H1 (cell line): Measurements from ENCODE around the gene SERPINH1. TPM values are rescaled to one million over a fixed set of nuclear protein-coding genes. Genes with fewer than 3 reads are reported as not detected.
A peak's percentile ranks its signal among the peaks of the same experiment; 100 is the strongest.

Experiments
- BRCA1 ChIP-seq: IDR thresholded peaks from 2 replicates; pipeline ENCODE4 v1.6.1; 2012; ENCODE audit warnings: low read depth, low read length, improper control_type of control experiment
- CTBP2 ChIP-seq: IDR thresholded peaks from 2 replicates; pipeline ENCODE4 v1.7.0; 2011; ENCODE audit warnings: borderline replicate concordance, mild to moderate bottlenecking, moderate library complexity, mixed read lengths, low read length; ENCODE audit not compliant: insufficient read depth, insufficient read length
- CTCF ChIP-seq, 3 experiments: IDR thresholded peaks; 1 replicate in 2 of 3; 2 replicates in 1 of 3; pipeline versions ENCODE4 v1.5.1 to v1.6.1; 2011; ENCODE audit warnings: low read length in 3 of 3, mild to moderate bottlenecking in 3 of 3, inconsistent platforms in 2 of 3, low read depth in 1 of 3, moderate library complexity in 1 of 3; ENCODE audit not compliant: insufficient read depth in 1 of 3; ENCODE audit errors: control extremely low read depth in 1 of 3
- FOSL1 ChIP-seq: IDR thresholded peaks from 2 replicates; pipeline ENCODE4 v1.6.1; 2011; ENCODE audit warnings: mild to moderate bottlenecking, low read depth, low read length, moderate library complexity; ENCODE audit not compliant: insufficient read depth
- PHF8 ChIP-seq: fragments of 200-600 bp; sonication (generic); conservative IDR thresholded peaks from 2 replicates; pipeline ENCODE4 v1.7.1; 2012; ENCODE audit warnings: low read depth, mild to moderate bottlenecking, inconsistent platforms, low read length, moderate library complexity
- POLR2A ChIP-seq, 2 experiments: IDR thresholded peaks; 1 replicate in 1 of 2; 2 replicates in 1 of 2; pipeline ENCODE4 v1.6.1; 2011; ENCODE audit warnings: low read depth in 2 of 2, low read length in 2 of 2, mild to moderate bottlenecking in 2 of 2; ENCODE audit errors: control extremely low read depth in 1 of 2
- RAD21 ChIP-seq, 2 experiments: IDR thresholded peaks in 1 of 2; conservative IDR thresholded peaks in 1 of 2; 2 replicates each; pipeline ENCODE4 v1.6.1; 2011; ENCODE audit warnings: low read depth in 2 of 2, low read length in 2 of 2, improper control_type of control experiment in 1 of 2, inconsistent platforms in 1 of 2, mild to moderate bottlenecking in 1 of 2, moderate library complexity in 1 of 2
- RFX5 ChIP-seq: IDR thresholded peaks from 2 replicates; pipeline ENCODE4 v1.6.1; 2011; ENCODE audit warnings: low read depth, low read length, improper control_type of control experiment, borderline replicate concordance
- SIRT6 ChIP-seq: IDR thresholded peaks from one replicate; pipeline ENCODE4 v1.7.1; 2012; ENCODE audit warnings: low read length, inconsistent platforms
- SP1 ChIP-seq: IDR thresholded peaks from 2 replicates; pipeline ENCODE4 v1.6.1; 2011; ENCODE audit warnings: low read depth, low read length
- SP4 ChIP-seq: IDR thresholded peaks from 2 replicates; pipeline ENCODE4 v1.6.1; 2012; ENCODE audit warnings: low read length, inconsistent platforms
- TBP ChIP-seq: IDR thresholded peaks from 2 replicates; pipeline ENCODE4 v1.6.1; 2011; ENCODE audit warnings: low read depth, low read length, improper control_type of control experiment
- TCF12 ChIP-seq: IDR thresholded peaks from 2 replicates; pipeline ENCODE4 v1.6.1; 2011; ENCODE audit warnings: low read depth, mild to moderate bottlenecking, low read length
- USF2 ChIP-seq: IDR thresholded peaks from 2 replicates; pipeline ENCODE4 v1.6.1; 2011; ENCODE audit warnings: low read length, improper control_type of control experiment
- polyA plus RNA-seq, 7 experiments: library from polyadenylated mRNA; depleted of rRNA in 3 of 7; stranded (reverse) in 5 of 7; unstranded in 2 of 7; fragments of >200 nt in 5 of 7; fragments of 200-250 nt in 2 of 7; gene quantifications; 1 replicate in 5 of 7; 2 replicates in 1 of 7; 4 replicates in 1 of 7; pipeline versions ENCODE4 v1.2.1 to v1.2.3, GENCODE V29; 2011 to 2013; ENCODE audit warnings: missing spikeins in 2 of 7, mixed read lengths in 2 of 7
- total RNA-seq: library from RNA; stranded (reverse); fragmentation: NEBNext Ultra II Directional; extraction: Animal tissue kit (Norgen Biotek cat#: 25700); gene quantifications from 2 replicates; pipeline ENCODE4 v1.2.1, GENCODE V29; 2021

The SERPINH1 gene
- total and polyA plus RNA-seq, 2 of the 8 experiments (the other 6 are each of a cell fraction or from before 2014, with no cell fraction given), result 420 to 621 TPM

DNA sequence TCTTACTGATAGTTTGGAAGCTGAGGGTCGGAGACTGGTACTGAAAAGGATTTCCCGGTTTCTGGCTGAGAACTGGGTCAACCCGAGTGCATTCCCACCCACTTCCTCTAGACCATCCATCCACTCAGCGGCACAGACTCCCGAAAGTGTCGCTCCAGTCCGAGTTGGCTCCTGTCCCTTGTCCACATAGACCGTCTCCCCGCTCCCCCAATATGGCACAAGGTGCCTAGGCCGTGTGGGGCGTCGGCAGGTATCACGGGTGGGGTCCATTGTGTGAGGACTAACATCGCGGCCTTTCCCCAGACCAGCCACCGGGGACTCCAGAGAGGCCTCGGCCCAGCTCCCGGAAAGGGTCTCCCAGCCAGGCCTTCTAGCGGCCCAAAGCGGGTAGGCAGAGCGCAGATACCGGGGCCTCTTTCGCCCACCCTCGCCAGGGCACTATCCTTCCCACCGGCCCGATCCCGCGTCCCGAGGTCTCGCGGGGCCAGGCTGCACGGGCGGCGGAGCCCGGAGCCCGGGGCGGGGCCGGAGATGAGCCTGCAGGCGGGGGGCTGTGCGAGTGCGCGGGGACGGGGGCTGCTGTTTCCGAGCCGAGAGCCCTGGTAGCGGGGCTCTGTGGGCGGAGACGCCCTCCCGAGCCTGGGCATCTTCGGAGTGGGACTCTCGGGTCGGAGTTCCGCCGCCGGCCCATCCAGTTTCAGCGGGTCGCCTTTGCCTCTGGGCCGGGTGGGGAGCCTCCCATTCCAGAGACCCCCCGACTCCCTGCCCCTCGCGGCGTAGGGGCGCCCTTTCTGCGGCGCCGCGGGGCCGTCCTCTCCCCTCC lies 21.1 kb downstream of the SERPINH1 start (continued):
- TF ChIP-seq CTBP2 (no peak), RFX5 (no peak), SP4 (no peak), SP1 (no peak), TBP (peak; percentile 66; the same call in 1 of the 2 replicates), POLR2A (IDR thresholded peaks at IDR 0.05; ENCODE audit: control extremely low read depth in 1 of 2, low read depth in 2 of 2, low read length in 2 of 2) (peak; percentile 42 to 70; a peak in 2 of 3 replicates), BRCA1 (peak; percentile 72), PHF8 (peak; percentile 80; the same call in 1 of the 2 replicates), TCF12 (0 out of 2 replicates have a peak, but pooled peaks have one; percentile 21), RAD21 (IDR thresholded peaks at IDR 0.05 in 1 of 2, conservative IDR thresholded peaks at IDR 0.05 in 1 of 2; ENCODE audit: low read depth in 2 of 2, low read length in 2 of 2) (peak; percentile 1 to 16; a peak in 1 of 4 replicates), USF2 (no peak), CTCF (IDR thresholded peaks at IDR 0.05; ENCODE audit: control extremely low read depth in 1 of 3, insufficient read depth in 1 of 3, low read depth in 1 of 3, low read length in 3 of 3) (peak in 2 of 3 experiments; percentile 25 to 39; a peak in 3 of 4 replicates), FOSL1 (no peak), SIRT6 (no peak)
